SK-N-SH (cell line): Measurements from ENCODE around the gene SLC38A8. TPM values are rescaled to one million over a fixed set of nuclear protein-coding genes. Genes with fewer than 3 reads are reported as not detected.

Experiments
- CTCF ChIA-PET: fragments of 300-600, 350-600 bp; formaldehyde crosslinking; extraction: SDS; loops from one replicate; lab custom pipeline; 2021; lab: Yijun Ruan, JAX
- POLR2A ChIA-PET: fragments of 350-600 bp; sonication (Branson Sonifier 250); formaldehyde crosslinking; extraction: SDS; loops from one replicate; lab custom pipeline; 2020; ENCODE audit warnings: antibody characterized with exemption, inconsistent platforms; lab: Yijun Ruan, JAX
- DNase-seq: peaks from one replicate; pipeline ENCODE4 v3.0.0; 2012
- H2AFZ ChIP-seq: fragments of 200-600 bp; sonication (generic); 2 replicates; pipeline ENCODE4 v1.8.1; 2016; ENCODE audit warnings: antibody characterized with exemption, mild to moderate bottlenecking, low read depth
- H3F3A ChIP-seq: fragments of 200-600 bp; sonication (generic); replicated peaks from 2 replicates; pipeline ENCODE3; 2016; ENCODE audit warnings: antibody characterized with exemption, mild to moderate bottlenecking; ENCODE audit not compliant: insufficient read depth
- H3K27ac ChIP-seq, 2 experiments: fragments of 200-500 bp in 1 of 2; fragments of 200-600 bp in 1 of 2; sonication (Bioruptor generic) in 1 of 2; sonication (generic), shearing (Covaris generic) in 1 of 2; 2 replicates each; pipeline versions ENCODE4 v1.5.1 to v1.6.1; 2014 to 2016; ENCODE audit warnings: low read depth in 2 of 2, inconsistent platforms in 1 of 2, low read length in 1 of 2, mild to moderate bottlenecking in 1 of 2, mixed read lengths in 1 of 2
- H3K27me3 ChIP-seq: fragments of 200-600 bp; sonication (generic), shearing (Covaris generic); 2 replicates; pipeline ENCODE4 v1.6.1; 2016; ENCODE audit warnings: mixed run types; ENCODE audit not compliant: insufficient read depth
- H3K36me3 ChIP-seq, 2 experiments: fragments of 200-500 bp in 1 of 2; fragments of 200-600 bp in 1 of 2; sonication (Bioruptor generic) in 1 of 2; sonication (generic) in 1 of 2; replicated peaks in 1 of 2; 2 replicates each; pipeline versions ENCODE3 to v1.5.1; 2014 to 2016; ENCODE audit warnings: low read length in 1 of 2, mild to moderate bottlenecking in 1 of 2; ENCODE audit not compliant: insufficient read depth in 2 of 2, control insufficient read depth in 1 of 2
- H3K4me1 ChIP-seq, 2 experiments: fragments of 200-500 bp in 1 of 2; fragments of 200-600 bp in 1 of 2; sonication (Bioruptor generic) in 1 of 2; sonication (generic), shearing (Covaris generic) in 1 of 2; 2 replicates each; pipeline versions ENCODE4 v1.5.1 to v1.6.1; 2014 to 2016; ENCODE audit warnings: low read depth in 1 of 2, low read length in 1 of 2, mixed run types in 1 of 2; ENCODE audit not compliant: insufficient read depth in 2 of 2, control insufficient read depth in 1 of 2
- H3K4me2 ChIP-seq: fragments of 200-600 bp; sonication (generic), shearing (Covaris generic); 2 replicates; pipeline ENCODE4 v1.6.1; 2017; ENCODE audit warnings: mixed run types
- H3K4me3 ChIP-seq, 2 experiments: fragments of 200-500 bp in 1 of 2; fragments of 200-600 bp in 1 of 2; sonication (Bioruptor generic) in 1 of 2; sonication (generic), shearing (Covaris generic) in 1 of 2; 2 replicates each; pipeline versions ENCODE4 v1.5.1 to v1.8.1; 2014 to 2016; ENCODE audit warnings: low read depth in 2 of 2, inconsistent platforms in 1 of 2, low read length in 1 of 2, mild to moderate bottlenecking in 1 of 2, mixed read lengths in 1 of 2, moderate library complexity in 1 of 2
- H3K79me2 ChIP-seq: fragments of 200-600 bp; sonication (generic); 2 replicates; pipeline ENCODE4 v1.8.1; 2017; ENCODE audit warnings: mild to moderate bottlenecking; ENCODE audit not compliant: insufficient read depth
- H3K9ac ChIP-seq: fragments of 200-600 bp; sonication (generic); 2 replicates; pipeline ENCODE4 v1.6.1; 2017; ENCODE audit warnings: mixed run types
- H3K9me2 ChIP-seq: fragments of 200-600 bp; sonication (generic); 2 replicates; pipeline ENCODE4 v1.6.1; 2017; ENCODE audit warnings: mixed run types
- H3K9me3 ChIP-seq: fragments of 200-600 bp; sonication (generic); 2 replicates; pipeline ENCODE4 v1.6.1; 2017; ENCODE audit warnings: mixed run types, mild to moderate bottlenecking, moderate library complexity
- H4K20me1 ChIP-seq: fragments of 200-600 bp; sonication (generic); 2 replicates; pipeline ENCODE4 v1.6.1; 2017; ENCODE audit warnings: mild to moderate bottlenecking, mixed run types; ENCODE audit not compliant: insufficient read depth
- GABPA ChIP-seq: IDR thresholded peaks from 2 replicates; pipeline ENCODE4 v1.4.0; 2012; ENCODE audit warnings: low read depth, mild to moderate bottlenecking
- NFIC ChIP-seq: IDR thresholded peaks from 2 replicates; pipeline ENCODE4 v1.4.0; 2012; ENCODE audit warnings: borderline replicate concordance
- NRF1 ChIP-seq: IDR thresholded peaks from 2 replicates; pipeline ENCODE4 v1.6.1; 2012; ENCODE audit warnings: low read depth, mild to moderate bottlenecking, low read length
- RCOR1 ChIP-seq: fragments of 150-350 bp; IDR thresholded peaks from 2 replicates; pipeline ENCODE4 v1.6.1; 2017; ENCODE audit warnings: antibody characterized with exemption, low read length
- RXRA ChIP-seq: IDR thresholded peaks from 2 replicates; pipeline ENCODE4 v1.4.0; 2012; ENCODE audit warnings: low read depth, mild to moderate bottlenecking, borderline replicate concordance
- SIN3A ChIP-seq: IDR thresholded peaks from 2 replicates; pipeline ENCODE4 v1.6.1; 2012; ENCODE audit warnings: low read depth, mild to moderate bottlenecking, low read length, moderate library complexity, borderline replicate concordance
- SMC3 ChIP-seq: IDR thresholded peaks from 2 replicates; pipeline ENCODE4 v1.6.1; 2012; ENCODE audit warnings: low read depth, low read length, improper control_type of control experiment
- TCF12 ChIP-seq: IDR thresholded peaks from 2 replicates; pipeline ENCODE4 v1.4.0; 2012
- WGBS: methylation state at CpG from one replicate; pipeline ENCODE4 v1.1.6; 2017; ENCODE audit warnings: low lambda C conversion rate; 5-methylcytosine and 5-hydroxymethylcytosine counted together
- polyA plus RNA-seq, 3 experiments: library from polyadenylated mRNA; depleted of rRNA; stranded (reverse); fragments of >200 nt; gene quantifications; 2 replicates each; pipeline ENCODE4 v1.2.3, GENCODE V29; 2012
- TF ChIP-seq, protein P1 (sequence below): fragments of 150-350 bp; IDR thresholded peaks from 2 replicates; pipeline ENCODE4 v1.6.1; 2016; ENCODE audit warnings: mild to moderate bottlenecking, low read depth, low read length
- TF ChIP-seq, protein P2 (sequence below): fragments of 200-600 bp; sonication (generic); IDR thresholded peaks from 2 replicates; pipeline ENCODE4 v1.6.1; 2017; ENCODE audit warnings: antibody characterized with exemption, mild to moderate bottlenecking, moderate library complexity

SLC38A8 gene
- polyA plus RNA-seq, 1 of the 3 experiments (the other 2 are of a cell fraction), result not detected

DNA sequence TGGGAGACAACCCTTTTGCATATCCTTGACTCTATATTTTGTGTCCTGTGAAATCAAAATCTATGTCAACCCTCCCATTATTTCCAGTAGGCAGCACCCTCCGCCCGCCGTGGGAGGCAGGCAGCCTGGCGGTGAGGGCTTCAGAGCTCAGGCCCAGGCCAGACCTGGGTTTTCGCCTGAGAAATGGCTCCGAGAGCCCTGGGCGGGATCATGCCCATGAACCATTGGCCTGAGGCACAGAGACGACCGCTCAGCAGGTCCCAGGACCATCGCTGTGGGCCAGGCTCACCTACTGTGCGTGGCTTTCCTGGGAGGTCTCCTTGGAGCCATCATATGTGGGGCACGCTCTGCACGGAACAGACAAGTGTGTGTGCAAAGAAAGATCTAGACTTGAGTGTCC is 6.3 kb upstream of the SLC38A8 start:
- ChIA-PET POLR2A (no interaction called here), CTCF (interaction anchor here (2.3 to 4.4 kb wide), 2 partner anchors 16 to 92 kb away, joined by 8 to 32 read pairs; no protein-coding TSS in a partner anchor)
- no peak overlapping the region; a peak in 1 of 4 replicates for H3K27ac ChIP-seq
- H3K9me2 ChIP-seq, result no peaks in the 10 kb centered on the region
- H3K27me3 ChIP-seq, result no peaks in the 10 kb centered on the region
- no peaks in the 10 kb centered on the region for H3K9me3 ChIP-seq
- H3F3A ChIP-seq, result no peaks in the 10 kb centered on the region
- WGBS, result 97% methylated on average over 12 of the region's 13 CpGs
- H3K4me3 ChIP-seq, result no peak overlapping the region
- no peaks in the 10 kb centered on the region for H4K20me1 ChIP-seq
- H3K4me2 ChIP-seq, result no peak overlapping the region
- peaks cover 3 to 29% of the 10 kb centered on the region in 2 experiments for H3K36me3 ChIP-seq
- DNase-seq, result no peak
- TF ChIP-seq GABPA (no peak), TCF12 (no peak), RXRA (no peak), RCOR1 (no peak)
- TF ChIP-seq, protein P1, sequence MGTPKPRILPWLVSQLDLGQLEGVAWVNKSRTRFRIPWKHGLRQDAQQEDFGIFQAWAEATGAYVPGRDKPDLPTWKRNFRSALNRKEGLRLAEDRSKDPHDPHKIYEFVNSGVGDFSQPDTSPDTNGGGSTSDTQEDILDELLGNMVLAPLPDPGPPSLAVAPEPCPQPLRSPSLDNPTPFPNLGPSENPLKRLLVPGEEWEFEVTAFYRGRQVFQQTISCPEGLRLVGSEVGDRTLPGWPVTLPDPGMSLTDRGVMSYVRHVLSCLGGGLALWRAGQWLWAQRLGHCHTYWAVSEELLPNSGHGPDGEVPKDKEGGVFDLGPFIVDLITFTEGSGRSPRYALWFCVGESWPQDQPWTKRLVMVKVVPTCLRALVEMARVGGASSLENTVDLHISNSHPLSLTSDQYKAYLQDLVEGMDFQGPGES, result no peak
- no peak overlapping the region for H3K9ac ChIP-seq
- H3K4me1 ChIP-seq, result no peaks in the 10 kb centered on the region; a peak in 1 of 4 replicates
- H3K79me2 ChIP-seq, result no peaks in the 10 kb centered on the region
- no peak overlapping the region for H2AFZ ChIP-seq

DNA sequence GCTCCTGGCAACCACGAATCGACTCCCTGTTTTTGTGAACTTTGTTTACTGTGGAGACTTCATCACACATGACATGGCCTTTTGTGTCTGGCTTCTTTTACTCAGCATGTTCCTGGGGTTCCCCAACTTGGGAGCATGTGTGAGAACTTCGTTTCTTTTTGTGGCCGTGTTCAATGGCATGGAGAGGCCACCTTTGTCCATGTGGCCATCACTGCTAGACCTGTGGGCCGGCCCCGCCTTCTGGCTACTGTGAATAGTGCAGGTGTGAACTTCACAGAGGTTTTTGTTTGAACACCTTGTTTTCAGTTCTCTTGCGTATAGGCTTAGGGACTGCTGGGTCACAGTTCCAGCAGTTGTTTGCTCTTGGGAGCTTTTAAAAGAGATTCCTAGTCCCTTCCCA is 5.7 kb upstream of the SLC38A8 start:
- 94% methylated on average over 7 of the region's 7 CpGs for WGBS
- Histone ChIP-seq H3K4me2 (no peak overlapping the region), H3K9me2 (no peaks in the 10 kb centered on the region), H3K79me2 (no peaks in the 10 kb centered on the region), H3K9ac (no peak overlapping the region), H3K27ac (no peak overlapping the region), H3K9me3 (no peaks in the 10 kb centered on the region), H3K27me3 (no peaks in the 10 kb centered on the region), H3K4me3 (no peak overlapping the region), H3K4me1 (peaks cover 0 to 5% of the 10 kb centered on the region in 2 experiments; a peak in 1 of 4 replicates)
- no peak for DNase-seq
- TF ChIP-seq, protein P2, sequence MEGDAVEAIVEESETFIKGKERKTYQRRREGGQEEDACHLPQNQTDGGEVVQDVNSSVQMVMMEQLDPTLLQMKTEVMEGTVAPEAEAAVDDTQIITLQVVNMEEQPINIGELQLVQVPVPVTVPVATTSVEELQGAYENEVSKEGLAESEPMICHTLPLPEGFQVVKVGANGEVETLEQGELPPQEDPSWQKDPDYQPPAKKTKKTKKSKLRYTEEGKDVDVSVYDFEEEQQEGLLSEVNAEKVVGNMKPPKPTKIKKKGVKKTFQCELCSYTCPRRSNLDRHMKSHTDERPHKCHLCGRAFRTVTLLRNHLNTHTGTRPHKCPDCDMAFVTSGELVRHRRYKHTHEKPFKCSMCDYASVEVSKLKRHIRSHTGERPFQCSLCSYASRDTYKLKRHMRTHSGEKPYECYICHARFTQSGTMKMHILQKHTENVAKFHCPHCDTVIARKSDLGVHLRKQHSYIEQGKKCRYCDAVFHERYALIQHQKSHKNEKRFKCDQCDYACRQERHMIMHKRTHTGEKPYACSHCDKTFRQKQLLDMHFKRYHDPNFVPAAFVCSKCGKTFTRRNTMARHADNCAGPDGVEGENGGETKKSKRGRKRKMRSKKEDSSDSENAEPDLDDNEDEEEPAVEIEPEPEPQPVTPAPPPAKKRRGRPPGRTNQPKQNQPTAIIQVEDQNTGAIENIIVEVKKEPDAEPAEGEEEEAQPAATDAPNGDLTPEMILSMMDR, result peak; percentile 18; the same call in 1 of the 2 replicates
- TF ChIP-seq SIN3A (no peak), NFIC (no peak), NRF1 (no peak), SMC3 (no peak), GABPA (no peak)
- TF ChIP-seq, all 33 proteins: peak for 1
- Histone ChIP-seq H3F3A (no peaks in the 10 kb centered on the region), H4K20me1 (no peaks in the 10 kb centered on the region), H3K36me3 (peaks cover 0 to 23% of the 10 kb centered on the region in 2 experiments), H2AFZ (no peak overlapping the region)
- ChIA-PET POLR2A (no interaction called here), CTCF (interaction anchor here (1.0 to 4.4 kb wide), 4 partner anchors 9 to 92 kb away, joined by 3 to 32 read pairs (median 6); no protein-coding TSS in a partner anchor)
